HG02938 (cell line): ENCODE data around the gene CHST10.
"Not testable (repeated sequence)": the region's sequence is repeated elsewhere in the genome, so short reads cannot be mapped to it uniquely, and the experiment has no call there.

Source experiments
- ATAC-seq: cut with Tn5 transposase; IDR thresholded peaks from one replicate; pipeline ENCODE4 v1.9.1; 2021; ENCODE audit warnings: mild to moderate bottlenecking, moderate library complexity; ENCODE audit not compliant: unreplicated experiment

CHST10 gene, protein sequence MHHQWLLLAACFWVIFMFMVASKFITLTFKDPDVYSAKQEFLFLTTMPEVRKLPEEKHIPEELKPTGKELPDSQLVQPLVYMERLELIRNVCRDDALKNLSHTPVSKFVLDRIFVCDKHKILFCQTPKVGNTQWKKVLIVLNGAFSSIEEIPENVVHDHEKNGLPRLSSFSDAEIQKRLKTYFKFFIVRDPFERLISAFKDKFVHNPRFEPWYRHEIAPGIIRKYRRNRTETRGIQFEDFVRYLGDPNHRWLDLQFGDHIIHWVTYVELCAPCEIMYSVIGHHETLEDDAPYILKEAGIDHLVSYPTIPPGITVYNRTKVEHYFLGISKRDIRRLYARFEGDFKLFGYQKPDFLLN

GRCh38 chr2:100416935-100417710 is at the start of gene CHST10:
TSS of gene CHST10 (minus strand) at chr2:100417668. CDS start at chr2:100406675, 10,993 bp downstream.
- ATAC-seq = peak; percentile 86

- no peak for ATAC-seq
Observed at GRCh38 chr2:100460904-100461530, 43.5 kb upstream of the CHST10 start.

- not testable (repeated sequence) for ATAC-seq
Observed at GRCh38 chr2:100456357-100456756, 38.9 kb upstream of the CHST10 start.

DNA sequence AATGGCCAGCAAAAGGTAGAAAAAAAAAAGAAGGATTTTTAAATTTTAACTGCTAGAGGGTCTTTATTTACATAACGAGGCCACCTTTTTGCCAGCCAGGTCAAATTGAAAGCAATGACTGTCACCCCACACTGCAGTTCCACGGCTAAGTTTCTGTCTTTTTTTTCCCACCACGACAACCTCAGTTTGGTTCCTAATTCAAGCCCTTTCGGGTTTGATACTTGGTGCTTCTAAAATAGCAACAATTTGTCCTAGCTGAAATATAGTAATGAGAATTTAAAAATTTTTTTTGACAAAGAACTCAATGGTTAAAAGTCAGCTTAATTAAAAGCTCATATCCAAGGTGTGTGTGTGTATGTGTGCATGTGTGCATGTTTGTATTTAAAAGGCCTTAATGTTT is 36.4 kb upstream of the CHST10 start:
- ATAC-seq = peak; percentile 67

GRCh38 chr2:100451734-100452133 is 34.3 kb upstream of the CHST10 start:
- ATAC-seq = no peak

GRCh38 chr2:100451092-100451491 is 33.6 kb upstream of the CHST10 start:
- no peak for ATAC-seq

GRCh38 chr2:100446696-100447095 is 29.2 kb upstream of the CHST10 start:
- no peak for ATAC-seq

DNA sequence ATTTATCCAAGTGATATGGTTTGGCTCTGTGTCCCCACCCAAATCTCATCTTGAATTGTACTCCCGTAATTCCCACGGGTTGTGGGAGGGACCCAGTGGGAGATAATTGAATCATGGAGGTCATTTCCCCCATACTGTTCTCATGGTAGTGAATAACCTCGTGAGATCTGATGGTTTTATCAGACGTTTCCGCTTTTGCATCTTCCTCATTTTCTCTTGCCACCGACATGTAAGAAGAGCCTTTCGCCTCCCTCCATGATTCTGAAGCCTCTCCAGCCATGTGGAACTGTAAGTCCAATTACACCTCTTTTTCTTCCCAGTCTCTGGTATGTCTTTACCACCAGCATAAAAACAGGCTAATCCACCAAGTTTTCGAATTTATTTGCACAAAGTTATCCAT is 20.3 kb upstream of the CHST10 start:
- ATAC-seq = no peak

GRCh38 chr2:100429726-100430125 is 12.3 kb upstream of the CHST10 start:
- no peak for ATAC-seq

DNA sequence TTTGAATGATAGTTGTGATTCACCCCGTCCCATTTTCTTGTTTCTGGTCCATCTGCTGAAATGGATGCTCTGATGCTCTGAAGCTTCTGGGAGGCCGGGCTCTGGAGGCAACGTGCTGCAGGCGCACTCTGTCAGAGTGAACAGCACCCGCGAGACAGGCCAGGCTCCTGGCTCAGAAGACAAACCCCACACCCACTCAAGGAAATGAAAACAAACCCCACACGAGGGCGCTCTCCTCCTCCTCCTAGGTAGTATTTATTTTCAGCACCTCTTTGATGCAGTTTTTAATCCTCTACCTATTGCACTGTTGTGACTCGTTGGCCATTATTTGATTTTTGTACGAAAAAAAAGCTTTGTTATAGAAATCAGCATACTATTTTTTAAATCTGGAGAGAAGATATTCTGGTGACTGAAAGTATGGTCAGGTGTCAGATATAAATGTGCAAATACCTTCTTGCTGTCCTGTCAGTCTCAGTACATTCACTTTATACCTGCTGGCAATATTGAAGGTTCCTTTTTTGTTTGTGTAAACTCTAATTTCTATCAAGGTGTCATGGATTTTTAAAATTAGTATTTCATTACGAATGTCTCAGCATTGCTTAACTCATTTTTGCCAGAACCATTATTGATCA is 10.3 kb upstream of the CHST10 start:
- ATAC-seq = no peak

- ATAC-seq = no peak
Observed at GRCh38 chr2:100427111-100427510, 9.6 kb upstream of the CHST10 start.

GRCh38 chr2:100426384-100426720 is 8.9 kb upstream of the CHST10 start:
- no peak for ATAC-seq

GRCh38 chr2:100425573-100426383 is 8.3 kb upstream of the CHST10 start:
- no peak for ATAC-seq

GRCh38 chr2:100425107-100425506 is 7.6 kb upstream of the CHST10 start:
- no peak for ATAC-seq

DNA sequence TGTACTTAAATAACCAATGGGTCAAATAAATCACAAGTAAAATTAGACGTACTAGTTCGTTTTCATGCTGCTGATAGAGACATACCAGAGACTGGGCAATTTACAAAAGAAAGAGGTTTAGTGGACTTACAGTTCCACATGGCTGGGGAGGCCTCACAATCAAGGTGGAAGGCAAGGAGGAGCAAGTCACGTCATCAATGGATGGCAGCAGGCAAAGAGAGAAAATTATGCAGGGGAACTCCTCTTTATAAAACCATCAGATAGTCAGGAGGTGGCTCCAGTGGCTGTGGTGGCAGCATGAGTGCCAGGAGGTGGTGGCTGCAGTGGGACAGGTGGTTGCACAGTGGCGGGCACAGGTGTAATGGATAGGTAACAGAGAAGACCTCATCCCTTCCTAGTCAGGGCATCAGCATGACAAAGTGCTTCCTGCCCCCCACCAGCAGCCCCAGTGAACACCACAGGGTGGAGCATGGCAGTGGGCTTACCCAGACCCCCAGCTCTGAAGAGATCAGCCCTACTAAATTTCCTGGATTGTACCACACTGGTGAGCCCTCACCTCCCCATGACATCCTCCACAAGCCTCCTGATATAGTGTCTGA is 6.9 kb upstream of the CHST10 start:
- no peak for ATAC-seq

GRCh38 chr2:100423631-100424030 is 6.2 kb upstream of the CHST10 start:
- ATAC-seq = no peak

DNA sequence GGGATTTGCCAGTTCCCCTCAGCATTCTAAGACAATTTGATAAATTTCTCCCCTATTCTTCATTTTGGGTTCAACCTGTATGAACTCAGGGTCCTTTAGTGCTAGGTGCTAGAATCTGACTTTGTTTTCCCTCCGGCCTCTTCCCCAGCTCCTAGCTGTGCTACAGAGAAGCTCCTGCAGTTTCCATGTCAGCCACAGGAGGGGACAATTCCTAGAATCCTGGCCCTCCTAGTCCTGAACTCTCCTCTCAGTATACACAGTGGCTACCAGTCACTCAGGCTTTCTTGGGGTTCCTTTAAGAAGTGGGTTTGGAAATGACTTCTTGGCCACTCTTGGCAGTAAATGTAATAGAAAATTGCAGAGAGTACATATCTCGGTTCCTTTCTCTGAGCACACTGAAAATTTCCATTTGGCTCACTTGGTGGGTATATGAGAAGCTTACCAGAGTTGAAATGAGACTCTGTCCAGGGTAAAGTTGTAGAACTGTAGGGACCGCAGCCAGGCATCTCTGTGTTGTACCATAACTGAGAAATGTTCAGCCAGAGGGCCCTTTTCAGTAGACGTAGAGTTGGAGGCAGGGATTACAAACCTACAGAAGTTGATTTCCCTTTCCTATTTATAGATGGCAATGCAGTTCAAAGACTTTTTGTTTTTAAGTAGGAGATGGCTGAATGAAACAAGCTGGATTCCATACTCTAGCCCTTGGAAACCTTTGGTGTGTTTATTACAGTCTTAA is 5.0 kb upstream of the CHST10 start:
- ATAC-seq = no peak

DNA sequence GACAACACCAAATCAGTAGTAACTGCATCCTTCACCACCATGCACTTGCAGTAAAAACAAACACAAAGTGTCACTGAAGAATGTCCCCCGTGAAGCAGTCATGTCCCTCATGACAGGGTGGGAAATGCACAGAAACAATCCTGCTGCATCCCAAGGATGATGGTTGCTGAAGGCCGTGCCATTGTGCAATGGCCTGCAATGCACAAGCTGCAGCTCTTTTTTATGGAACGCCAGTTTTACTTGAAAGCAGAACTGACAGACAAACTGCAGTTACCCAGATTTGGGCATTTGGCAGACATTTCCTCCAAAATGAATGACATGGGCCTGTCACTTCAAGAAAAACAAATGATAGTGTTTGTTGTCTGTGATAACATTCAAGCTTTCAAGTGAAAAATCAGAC is 2.4 kb upstream of the CHST10 start:
- ATAC-seq = no peak

- no peak for ATAC-seq
Observed at GRCh38 chr2:100418406-100418962, 1.0 kb upstream of the CHST10 start.
